Thyroid gland (tissue), 4 donors: ENCODE measurements around the gene RAB40B.

ENCODE experiments used
- POLR2A ChIP-seq, 2 donors: fragments of 450-650 bp; IDR thresholded peaks; one replicate each; pipeline ENCODE4 v1.6.1; 2017; ENCODE audit warnings: antibody characterized with exemption in 2 of 2, mild to moderate bottlenecking in 2 of 2, moderate library complexity in 1 of 2
- TF ChIP-seq, protein P1 (sequence below), 6 experiments: fragments of 200-600 bp in 3 of 6; fragments of 450-650 bp in 3 of 6; sonication (generic) in 3 of 6; IDR thresholded peaks; one replicate each; pipeline ENCODE4 v1.5.1; 2016 to 2019; ENCODE audit warnings: antibody characterized with exemption in 6 of 6, mild to moderate bottlenecking in 2 of 6, inconsistent platforms in 1 of 6, moderate library complexity in 1 of 6

DNA sequence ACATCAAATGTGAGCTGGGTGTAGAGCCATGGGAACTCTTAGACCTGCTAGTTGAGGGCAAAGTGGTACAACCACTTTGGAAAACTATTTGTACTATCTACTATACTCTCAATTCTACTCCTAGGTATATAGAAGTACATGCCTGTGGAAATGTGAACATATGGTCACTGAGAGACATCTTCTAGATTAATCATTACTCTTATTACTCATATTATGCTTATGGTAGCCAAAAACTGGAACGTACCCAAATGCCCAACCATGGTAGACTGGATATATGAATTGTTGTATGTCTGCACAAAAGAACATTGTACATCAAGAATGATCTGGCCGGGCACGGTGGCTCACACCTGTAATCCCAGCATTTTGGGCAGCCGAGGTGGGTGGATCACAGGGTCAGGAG is 53.0 kb downstream of the RAB40B start:
- no peak for TF ChIP-seq POLR2A (IDR thresholded peaks at IDR 0.05)
- TF ChIP-seq, protein P1, sequence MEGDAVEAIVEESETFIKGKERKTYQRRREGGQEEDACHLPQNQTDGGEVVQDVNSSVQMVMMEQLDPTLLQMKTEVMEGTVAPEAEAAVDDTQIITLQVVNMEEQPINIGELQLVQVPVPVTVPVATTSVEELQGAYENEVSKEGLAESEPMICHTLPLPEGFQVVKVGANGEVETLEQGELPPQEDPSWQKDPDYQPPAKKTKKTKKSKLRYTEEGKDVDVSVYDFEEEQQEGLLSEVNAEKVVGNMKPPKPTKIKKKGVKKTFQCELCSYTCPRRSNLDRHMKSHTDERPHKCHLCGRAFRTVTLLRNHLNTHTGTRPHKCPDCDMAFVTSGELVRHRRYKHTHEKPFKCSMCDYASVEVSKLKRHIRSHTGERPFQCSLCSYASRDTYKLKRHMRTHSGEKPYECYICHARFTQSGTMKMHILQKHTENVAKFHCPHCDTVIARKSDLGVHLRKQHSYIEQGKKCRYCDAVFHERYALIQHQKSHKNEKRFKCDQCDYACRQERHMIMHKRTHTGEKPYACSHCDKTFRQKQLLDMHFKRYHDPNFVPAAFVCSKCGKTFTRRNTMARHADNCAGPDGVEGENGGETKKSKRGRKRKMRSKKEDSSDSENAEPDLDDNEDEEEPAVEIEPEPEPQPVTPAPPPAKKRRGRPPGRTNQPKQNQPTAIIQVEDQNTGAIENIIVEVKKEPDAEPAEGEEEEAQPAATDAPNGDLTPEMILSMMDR (IDR thresholded peaks at IDR 0.05) = no peak
